ENCODE measurements around the gene FBXL3.

The FBXL3 gene

DNA sequence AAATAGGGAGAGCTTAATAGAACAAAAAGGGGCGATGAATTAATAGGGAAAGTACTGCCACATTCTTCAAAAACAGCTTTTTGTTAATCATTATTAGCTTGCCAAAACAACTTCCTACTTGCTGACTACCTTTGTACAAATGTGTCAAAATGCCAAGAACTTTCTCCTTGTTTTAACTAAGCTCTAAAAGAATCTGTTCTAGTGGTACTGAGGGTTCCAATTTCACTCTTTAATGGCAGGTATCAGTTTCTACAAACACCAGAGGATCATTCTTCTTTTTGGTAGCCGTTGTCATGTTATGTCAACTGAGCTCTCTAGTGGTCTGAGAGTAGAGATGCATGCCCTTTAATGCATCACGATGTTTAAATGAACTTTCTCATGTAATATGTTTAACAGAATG lies 29.4 kb upstream of the FBXL3 start:
- H3K27ac ChIP-seq (ENCODE audit: low read length), result no peak overlapping the region
- DNase-seq, result no peak

DNA sequence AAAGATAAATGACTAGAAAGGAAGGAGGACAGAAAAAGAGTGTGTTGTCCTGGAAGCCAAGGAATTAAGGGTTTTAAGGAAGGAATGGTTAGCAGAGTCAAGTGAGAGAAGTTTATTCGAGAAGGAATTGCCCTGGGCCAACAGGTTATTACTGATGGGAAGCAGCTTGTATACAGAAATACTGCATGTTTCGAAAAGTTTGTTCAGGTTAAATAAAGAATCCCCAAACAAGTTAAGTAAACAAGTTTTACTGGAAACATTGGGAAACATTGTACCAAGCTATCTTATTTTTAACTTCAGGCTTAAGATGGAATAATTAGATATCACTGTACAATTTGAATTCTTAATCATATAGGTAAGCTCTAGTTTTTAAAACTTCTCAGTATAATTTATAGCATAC lies 28.2 kb upstream of the FBXL3 start:
- H3F3A ChIP-seq (ENCODE audit: insufficient read depth, low read length), result no peaks in the 10 kb centered on the region
- no peaks in the 10 kb centered on the region for H3K9me2 ChIP-seq (replicated peaks; ENCODE audit: insufficient read depth, low read length)
- H3K4me3 ChIP-seq (ENCODE audit: low read length), result no peak overlapping the region
- H3K36me3 ChIP-seq (replicated peaks; ENCODE audit: insufficient read depth, low read length), result peaks cover 6% of the 10 kb centered on the region; the same call in 1 of the 2 replicates
- H4K20me1 ChIP-seq (ENCODE audit: insufficient read depth, low read length), result no peaks in the 10 kb centered on the region
- no peak for TF ChIP-seq EZH2phosphoT487 (IDR thresholded peaks at IDR 0.05; ENCODE audit: low read length)
- TF ChIP-seq, protein P1, sequence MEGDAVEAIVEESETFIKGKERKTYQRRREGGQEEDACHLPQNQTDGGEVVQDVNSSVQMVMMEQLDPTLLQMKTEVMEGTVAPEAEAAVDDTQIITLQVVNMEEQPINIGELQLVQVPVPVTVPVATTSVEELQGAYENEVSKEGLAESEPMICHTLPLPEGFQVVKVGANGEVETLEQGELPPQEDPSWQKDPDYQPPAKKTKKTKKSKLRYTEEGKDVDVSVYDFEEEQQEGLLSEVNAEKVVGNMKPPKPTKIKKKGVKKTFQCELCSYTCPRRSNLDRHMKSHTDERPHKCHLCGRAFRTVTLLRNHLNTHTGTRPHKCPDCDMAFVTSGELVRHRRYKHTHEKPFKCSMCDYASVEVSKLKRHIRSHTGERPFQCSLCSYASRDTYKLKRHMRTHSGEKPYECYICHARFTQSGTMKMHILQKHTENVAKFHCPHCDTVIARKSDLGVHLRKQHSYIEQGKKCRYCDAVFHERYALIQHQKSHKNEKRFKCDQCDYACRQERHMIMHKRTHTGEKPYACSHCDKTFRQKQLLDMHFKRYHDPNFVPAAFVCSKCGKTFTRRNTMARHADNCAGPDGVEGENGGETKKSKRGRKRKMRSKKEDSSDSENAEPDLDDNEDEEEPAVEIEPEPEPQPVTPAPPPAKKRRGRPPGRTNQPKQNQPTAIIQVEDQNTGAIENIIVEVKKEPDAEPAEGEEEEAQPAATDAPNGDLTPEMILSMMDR (IDR thresholded peaks at IDR 0.05; ENCODE audit: low read length), result no peak
- TF ChIP-seq EZH2 (optimal IDR thresholded peaks at IDR 0.05; ENCODE audit: low read depth, low read length), result no peak
- H3K9me3 ChIP-seq (replicated peaks; ENCODE audit: insufficient read depth, low read length), result no peaks in the 10 kb centered on the region
- no peak overlapping the region for H3K27ac ChIP-seq (ENCODE audit: low read length)
- no peak overlapping the region for H3K9ac ChIP-seq (ENCODE audit: low read length)
- no peaks in the 10 kb centered on the region for H3K27me3 ChIP-seq (replicated peaks; ENCODE audit: insufficient read depth, low read length)
- no peaks in the 10 kb centered on the region for H3K4me1 ChIP-seq (ENCODE audit: low read length)
- no peak for DNase-seq
- no peak overlapping the region for H2AFZ ChIP-seq (ENCODE audit: low read length)
- H3K79me2 ChIP-seq (ENCODE audit: low read length), result no peaks in the 10 kb centered on the region
- H3K4me2 ChIP-seq (ENCODE audit: low read depth, low read length), result no peak overlapping the region

More for the DNA sequence above, 29.4 kb upstream of the FBXL3 start:
- Histone ChIP-seq H3K79me2 (ENCODE audit: low read length) (no peaks in the 10 kb centered on the region), H3K9ac (ENCODE audit: low read length) (no peak overlapping the region), H3K36me3 (replicated peaks; ENCODE audit: insufficient read depth, low read length) (peaks cover 13% of the 10 kb centered on the region; the same call in 1 of the 2 replicates), H4K20me1 (ENCODE audit: insufficient read depth, low read length) (no peaks in the 10 kb centered on the region), H3K27me3 (replicated peaks; ENCODE audit: insufficient read depth, low read length) (no peaks in the 10 kb centered on the region), H3K4me3 (ENCODE audit: low read length) (no peak overlapping the region), H3F3A (ENCODE audit: insufficient read depth, low read length) (no peaks in the 10 kb centered on the region), H3K4me2 (ENCODE audit: low read depth, low read length) (no peak overlapping the region), H2AFZ (ENCODE audit: low read length) (no peak overlapping the region), H3K4me1 (ENCODE audit: low read length) (no peaks in the 10 kb centered on the region), H3K9me2 (replicated peaks; ENCODE audit: insufficient read depth, low read length) (no peaks in the 10 kb centered on the region), H3K9me3 (replicated peaks; ENCODE audit: insufficient read depth, low read length) (no peaks in the 10 kb centered on the region)
- TF ChIP-seq, protein P1 (IDR thresholded peaks at IDR 0.05; ENCODE audit: low read length), result no peak
- TF ChIP-seq EZH2phosphoT487 (IDR thresholded peaks at IDR 0.05; ENCODE audit: low read length) (no peak), EZH2 (optimal IDR thresholded peaks at IDR 0.05; ENCODE audit: low read depth, low read length) (no peak)

GRCh38 chr13:77053192-77053591 lies 26.2 kb upstream of the FBXL3 start:
- Histone ChIP-seq H3K4me3 (ENCODE audit: low read length) (no peak overlapping the region), H3F3A (ENCODE audit: insufficient read depth, low read length) (no peaks in the 10 kb centered on the region), H3K9me3 (replicated peaks; ENCODE audit: insufficient read depth, low read length) (no peaks in the 10 kb centered on the region), H3K9ac (ENCODE audit: low read length) (no peak overlapping the region), H3K36me3 (replicated peaks; ENCODE audit: insufficient read depth, low read length) (peaks cover 5% of the 10 kb centered on the region; the same call in 1 of the 2 replicates), H3K27me3 (replicated peaks; ENCODE audit: insufficient read depth, low read length) (no peaks in the 10 kb centered on the region), H3K9me2 (replicated peaks; ENCODE audit: insufficient read depth, low read length) (no peaks in the 10 kb centered on the region), H3K27ac (ENCODE audit: low read length) (no peak overlapping the region), H4K20me1 (ENCODE audit: insufficient read depth, low read length) (no peaks in the 10 kb centered on the region), H3K4me1 (ENCODE audit: low read length) (no peaks in the 10 kb centered on the region), H3K79me2 (ENCODE audit: low read length) (no peaks in the 10 kb centered on the region), H3K4me2 (ENCODE audit: low read depth, low read length) (no peak overlapping the region), H2AFZ (ENCODE audit: low read length) (no peak overlapping the region)
- TF ChIP-seq EZH2 (optimal IDR thresholded peaks at IDR 0.05; ENCODE audit: low read depth, low read length) (no peak), EZH2phosphoT487 (IDR thresholded peaks at IDR 0.05; ENCODE audit: low read length) (no peak)
- TF ChIP-seq, protein P1 (IDR thresholded peaks at IDR 0.05; ENCODE audit: low read length), result no peak
- no peak for DNase-seq

Data from MM.1S (cell line).